ENCODE results near the gene SEPTIN5.

The SEPTIN5 gene

GRCh38 chr22:19705181-19705934 lies 8.9 kb upstream of the SEPTIN5 start:
- no peak for DNase-seq

DNA sequence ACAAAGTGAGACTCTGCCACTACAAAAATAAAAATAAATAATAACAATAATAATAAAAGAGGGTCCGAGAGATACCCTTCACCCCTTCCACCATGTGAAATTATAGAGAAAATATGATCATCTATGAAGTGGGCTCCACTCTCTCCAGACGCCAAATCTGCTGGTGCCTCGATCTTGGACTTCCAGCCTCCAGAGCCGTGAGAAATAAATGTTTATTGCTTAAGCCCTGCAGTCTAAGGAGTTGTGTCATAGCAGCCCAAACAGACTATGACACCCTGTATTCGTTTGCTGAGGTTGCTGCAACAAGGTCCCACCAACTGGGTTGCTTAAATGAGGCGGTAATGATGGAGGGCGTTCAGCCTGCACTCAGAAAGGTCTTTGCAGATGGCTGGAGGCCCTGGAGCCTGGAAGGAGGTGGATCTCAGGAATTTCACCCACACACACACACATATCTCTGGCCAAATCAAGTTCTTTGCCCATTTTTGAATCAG lies 7.6 kb upstream of the SEPTIN5 start:
- no peak for DNase-seq

GRCh38 chr22:19707347-19708290 lies 6.7 kb upstream of the SEPTIN5 start:
- no peak for DNase-seq

- no peak for DNase-seq
These were observed 5.8 kb upstream of the SEPTIN5 start for GRCh38 chr22:19708321-19709011.

GRCh38 chr22:19709063-19709769 lies 5.1 kb upstream of the SEPTIN5 start:
- DNase-seq = no peak

DNA sequence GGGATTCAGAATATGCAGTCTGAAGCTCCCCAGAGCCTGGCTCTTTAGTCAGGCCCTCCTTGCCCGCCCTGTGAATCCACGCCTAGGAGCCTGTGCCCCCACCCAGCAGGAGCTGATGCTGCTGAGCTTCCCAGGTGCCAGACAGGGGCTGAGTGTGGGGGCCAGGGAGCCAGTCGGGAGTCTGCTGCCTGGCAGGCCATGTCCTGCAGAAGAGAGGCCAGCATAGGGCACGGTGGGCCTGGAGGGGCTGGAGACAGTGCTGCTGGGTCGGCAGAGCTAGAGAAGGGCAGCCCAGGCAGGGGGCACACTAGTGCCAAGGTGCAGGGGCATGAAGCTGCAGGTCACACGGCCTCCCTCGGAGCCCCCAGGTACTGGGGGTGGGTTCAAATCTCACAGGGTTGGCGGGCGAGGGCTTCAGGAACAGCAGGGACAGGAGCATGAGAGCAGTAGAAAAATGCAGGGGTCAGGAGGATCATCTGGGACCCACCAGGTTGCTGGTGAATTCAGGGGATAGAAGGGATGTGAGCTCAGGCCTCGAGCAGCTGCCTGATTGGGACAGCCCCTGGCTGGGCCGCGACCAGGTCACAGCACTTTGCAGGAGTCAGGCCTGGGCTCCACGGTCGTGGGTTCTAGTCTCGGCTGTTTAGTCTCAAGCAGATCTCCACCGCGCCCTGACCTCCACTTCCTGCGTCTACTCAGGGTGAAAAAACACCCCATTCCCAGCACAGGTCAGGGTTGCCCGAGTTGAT lies 4.1 kb upstream of the SEPTIN5 start:
- DNase-seq = no peak

DNA sequence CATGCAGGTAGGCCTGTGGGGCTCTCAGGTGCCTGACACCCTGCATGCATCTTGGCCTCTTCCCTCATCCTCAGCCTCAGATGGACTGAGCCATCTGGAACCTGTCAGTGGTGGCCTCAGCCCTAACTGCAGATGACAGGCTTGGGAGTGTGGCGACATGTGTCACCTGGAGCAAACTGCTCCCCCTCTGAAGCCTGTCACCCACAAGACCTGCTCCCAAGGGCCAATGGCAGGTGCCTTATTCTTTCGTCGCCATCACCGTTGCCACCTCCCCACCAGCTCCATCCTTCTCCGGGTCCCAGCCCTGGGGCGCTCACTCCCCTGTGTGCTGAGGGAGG lies 3.6 kb upstream of the SEPTIN5 start:
- no peak for DNase-seq

- no peak for DNase-seq
These were observed 1.1 kb upstream of the SEPTIN5 start for GRCh38 chr22:19713245-19713644.

DNA sequence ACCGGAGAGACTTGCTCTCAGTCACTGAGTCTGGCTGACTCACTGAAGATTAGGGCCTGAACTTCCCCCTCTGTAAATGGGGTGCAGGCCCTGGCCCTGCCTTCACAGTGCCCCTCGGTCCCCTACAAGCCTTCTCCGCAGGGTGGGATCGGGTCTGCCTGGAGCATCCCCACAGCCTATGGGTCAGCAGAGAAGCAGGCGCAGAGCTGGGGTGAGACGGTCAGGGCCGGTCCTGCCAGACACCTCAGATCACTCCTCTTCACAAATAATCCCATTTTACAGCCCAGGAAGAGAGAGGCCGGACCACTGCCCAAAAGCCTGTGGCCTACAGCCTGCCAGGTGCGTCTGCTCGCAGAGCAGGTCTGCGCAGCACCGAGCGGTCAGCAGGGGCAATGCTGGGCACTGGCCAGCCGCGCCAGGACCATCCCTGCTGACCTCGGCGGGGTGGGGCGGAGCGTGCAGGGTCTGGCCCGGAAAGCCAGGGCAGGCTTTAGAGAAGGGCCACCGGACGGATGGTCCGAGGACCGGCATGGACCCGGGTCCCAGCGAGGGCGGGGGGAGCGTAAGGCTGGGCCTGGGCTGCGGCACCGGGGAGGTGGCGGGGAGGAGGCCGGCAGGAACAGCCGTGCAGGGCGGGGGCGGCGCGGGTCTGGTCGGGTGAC lies 522 bp upstream of the SEPTIN5 start:
- DNase-seq = no peak

DNA sequence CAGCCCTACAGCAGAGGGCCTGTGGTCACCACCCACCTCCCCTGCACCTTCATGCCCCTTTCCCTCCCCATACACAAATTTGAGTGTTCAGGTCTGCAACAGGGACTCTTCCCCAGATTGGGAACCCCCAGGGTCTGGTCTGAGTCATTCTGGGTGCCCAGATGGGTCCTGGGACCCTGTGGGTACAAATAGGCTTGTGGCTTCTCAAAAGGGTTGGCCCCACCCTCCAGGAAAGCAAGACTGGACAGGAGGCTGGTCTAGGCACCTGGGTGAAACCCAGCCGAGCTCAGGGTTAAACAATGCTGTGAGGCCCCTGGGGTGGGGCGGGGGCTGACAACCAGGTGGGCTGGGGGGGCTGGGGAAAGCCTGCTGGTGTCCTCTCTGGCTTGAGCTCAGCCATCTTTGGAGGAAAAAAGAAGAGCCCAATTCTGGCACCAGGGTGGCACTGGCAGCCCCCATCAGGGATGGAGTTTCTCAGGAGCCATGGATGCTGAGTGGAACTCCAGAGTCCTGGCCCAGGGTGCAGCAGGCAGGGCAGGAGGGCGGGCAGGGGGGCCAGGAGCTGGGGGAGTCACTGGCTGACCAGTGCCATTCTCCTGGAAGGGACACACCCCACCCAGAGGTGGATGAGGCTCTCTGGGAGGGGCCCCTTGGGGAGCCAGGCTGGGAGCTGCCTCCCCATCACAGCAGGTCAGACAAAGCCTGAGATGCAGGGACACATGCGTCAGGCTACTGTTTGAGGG lies 1.1 kb downstream of the SEPTIN5 start:
- no peak for DNase-seq

- no peak for DNase-seq
These were observed 1.9 kb downstream of the SEPTIN5 start for GRCh38 chr22:19716041-19716828.

DNA sequence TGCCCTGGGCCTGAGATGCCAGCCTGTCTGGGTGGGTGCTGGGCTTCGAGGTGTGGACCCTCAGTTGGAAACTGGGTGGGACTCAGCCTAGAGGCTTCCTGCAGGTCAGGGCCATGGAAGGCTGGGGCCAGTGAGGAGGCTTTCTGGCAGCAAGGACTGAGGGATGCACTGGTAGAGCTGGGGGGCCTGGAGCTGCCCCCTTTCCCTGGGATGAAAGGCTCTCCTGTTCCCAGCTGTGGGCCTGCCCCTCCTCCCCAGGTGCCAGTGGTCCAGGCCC lies 2.5 kb downstream of the SEPTIN5 start:
- DNase-seq = no peak

DNA sequence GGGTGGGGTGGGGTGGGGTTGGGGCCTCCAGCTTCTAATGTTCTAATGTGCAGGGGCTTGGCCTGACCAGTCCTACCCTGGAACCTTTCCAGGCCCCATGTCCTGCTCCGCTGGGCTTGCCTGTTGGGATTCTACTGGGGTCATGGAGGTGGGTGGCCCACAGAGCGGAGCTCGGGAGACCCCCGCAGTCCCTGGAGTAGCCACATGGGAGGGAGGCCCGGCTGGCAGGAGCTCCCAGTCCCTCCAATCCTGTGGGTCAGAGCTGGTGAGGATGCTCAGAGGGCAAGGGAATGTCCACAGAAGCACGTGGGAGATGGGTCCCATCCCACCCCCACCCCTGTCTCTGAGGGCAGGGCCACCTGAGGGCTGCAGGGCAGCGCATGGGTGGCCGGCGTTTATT lies 2.9 kb downstream of the SEPTIN5 start:
- no peak for DNase-seq

GRCh38 chr22:19717691-19718455 lies 3.6 kb downstream of the SEPTIN5 start:
- DNase-seq = peak; percentile 63

- no peak for DNase-seq
These were observed 4.2 kb downstream of the SEPTIN5 start for GRCh38 chr22:19718456-19719049.

- peak; percentile 15 for DNase-seq
These were observed 4.8 kb downstream of the SEPTIN5 start for GRCh38 chr22:19719050-19719482.

DNA sequence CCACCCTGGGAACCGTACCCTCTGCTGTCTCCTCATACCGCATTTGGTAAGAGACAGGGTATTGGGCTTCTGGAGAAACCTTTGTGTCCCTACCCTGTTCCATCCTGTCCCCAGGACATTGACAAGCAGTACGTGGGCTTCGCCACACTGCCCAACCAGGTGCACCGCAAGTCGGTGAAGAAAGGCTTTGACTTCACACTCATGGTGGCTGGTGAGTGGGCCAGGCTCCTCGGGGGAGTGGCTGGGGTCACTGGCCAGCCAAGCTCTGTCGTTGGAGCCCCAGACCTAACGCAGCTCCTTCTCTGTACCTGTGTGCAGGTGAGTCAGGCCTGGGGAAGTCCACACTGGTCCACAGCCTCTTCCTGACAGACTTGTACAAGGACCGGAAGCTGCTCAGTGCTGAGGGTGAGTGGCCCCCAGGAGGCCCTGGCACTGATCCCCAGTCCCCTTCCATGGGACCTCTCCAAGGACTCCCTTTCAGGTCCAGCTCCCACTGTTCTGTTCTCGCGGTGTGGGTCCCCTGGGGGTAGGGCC lies 5.3 kb downstream of the SEPTIN5 start:
- no peak for DNase-seq

DNA sequence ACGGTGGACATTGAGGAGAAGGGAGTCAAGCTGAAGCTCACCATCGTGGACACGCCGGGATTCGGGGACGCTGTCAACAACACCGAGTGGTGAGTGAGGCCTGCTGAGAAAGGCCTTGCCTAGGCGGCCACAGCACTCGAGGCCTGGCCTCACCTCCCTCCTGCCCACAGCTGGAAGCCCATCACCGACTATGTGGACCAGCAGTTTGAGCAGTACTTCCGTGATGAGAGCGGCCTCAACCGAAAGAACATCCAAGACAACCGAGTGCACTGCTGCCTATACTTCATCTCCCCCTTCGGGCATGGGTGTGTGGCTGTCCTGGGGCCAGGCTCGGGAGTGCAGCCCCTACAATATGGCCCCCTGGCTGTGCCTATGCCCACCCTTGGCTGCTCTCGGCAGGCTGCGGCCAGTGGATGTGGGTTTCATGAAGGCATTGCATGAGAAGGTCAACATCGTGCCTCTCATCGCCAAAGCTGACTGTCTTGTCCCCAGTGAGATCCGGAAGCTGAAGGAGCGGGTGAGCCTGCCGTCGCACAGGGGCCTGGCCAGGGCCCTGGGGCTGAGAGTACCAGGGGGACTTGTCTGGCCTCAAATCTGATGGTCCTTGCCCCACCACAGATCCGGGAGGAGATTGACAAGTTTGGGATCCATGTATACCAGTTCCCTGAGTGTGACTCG lies 6.0 kb downstream of the SEPTIN5 start:
- no peak for DNase-seq
